OCI-LY7 (cell line): ENCODE measurements around the gene COBLL1. TPM values are rescaled to one million over a fixed set of nuclear protein-coding genes. Genes with fewer than 3 reads are reported as not detected.

Experiments
- small RNA-seq: library from RNA; depleted of rRNA; stranded (forward); fragments of <200 nt; gene quantifications from one replicate; pipeline ENCODE3, GENCODE V24; 2014
- total RNA-seq, 2 experiments: library from RNA; depleted of rRNA in 1 of 2; stranded (reverse); fragments of >200 nt in 1 of 2; shearing (Covaris generic) in 1 of 2; gene quantifications; 2 replicates each; pipeline ENCODE4 v1.2.3, GENCODE V29; 2014 to 2022

Gene COBLL1
- total RNA-seq, 2 experiments from 2014 or later = 0.79 to 40.7 TPM

Small RNAs within 50 kb of the gene (small RNA-seq; reads per million reads assigned to genes)
- gene RNA5SP110 = not detected
- not detected for gene SNORA70F

Other genes with a start within 250 kb of the COBLL1 start
- gene GRB14, start 220.3 kb downstream of the COBLL1 start, total RNA-seq (2014; rRNA removed; shearing (Covaris generic)) = not detected in 2 replicates
- gene GRB14, start 220.3 kb downstream of the COBLL1 start, total RNA-seq (2022) = not detected in 2 replicates
- gene SLC38A11, start 113.7 kb upstream of the COBLL1 start, total RNA-seq (2014; rRNA removed; shearing (Covaris generic)) = not detected in 2 replicates
- gene SLC38A11, start 113.7 kb upstream of the COBLL1 start, total RNA-seq (2022) = not detected in 2 replicates